Measurements from ENCODE around the gene RAI1. TPM values are rescaled to one million over a fixed set of nuclear protein-coding genes. Genes with fewer than 3 reads are reported as not detected.

Gene RAI1
- total RNA-seq, 1 experiment from 2014 or later, result 46.8 TPM

DNA sequence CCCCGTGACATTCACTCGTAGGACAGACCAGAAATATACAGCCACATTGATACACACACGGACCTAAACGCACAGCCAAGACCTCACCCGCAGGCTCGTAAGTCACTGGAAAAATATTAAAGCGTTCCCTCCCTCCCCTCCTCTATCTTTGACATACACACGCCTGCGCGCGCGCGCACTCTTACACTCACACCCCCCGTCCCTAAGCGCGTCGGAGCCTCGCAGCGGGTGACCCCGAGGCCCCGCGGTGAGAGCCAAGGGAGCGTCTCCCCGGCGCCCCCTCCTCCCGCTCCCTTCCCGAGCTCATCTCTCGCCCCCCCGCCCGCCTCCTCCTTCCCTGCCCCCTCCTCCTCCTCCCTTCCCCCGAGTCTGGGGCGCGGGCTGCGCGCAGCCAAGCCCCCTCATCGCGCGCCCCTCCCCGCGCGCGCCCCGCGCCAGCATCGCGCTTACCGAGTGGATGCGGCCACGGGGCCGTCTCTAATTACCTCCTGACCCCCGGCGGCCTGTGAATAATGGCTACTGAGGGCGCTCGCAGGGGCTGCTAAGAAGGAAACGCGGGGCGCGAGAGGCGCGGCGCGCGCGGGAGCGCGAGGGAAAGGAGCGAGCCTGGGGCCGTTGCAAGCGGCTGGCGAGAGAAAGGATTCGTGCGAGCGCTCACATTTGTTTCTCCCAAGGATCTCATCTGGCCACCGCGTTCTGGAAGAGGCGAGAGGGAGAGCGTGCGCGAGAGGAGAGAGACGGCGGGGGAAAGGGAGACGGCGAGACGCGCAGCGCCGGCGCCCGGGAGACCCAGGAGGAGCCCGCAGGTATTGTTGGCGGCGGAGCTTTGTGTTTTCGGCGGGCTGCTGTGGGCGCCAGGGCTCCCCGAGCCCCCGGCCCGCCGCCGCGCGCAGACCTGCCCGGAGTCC is 42.4 kb downstream of the RAI1 start:
- intact Hi-C loops (cut with micrococcal nuclease; ENCODE audit: unreplicated experiment), result no loop called here
- Histone ChIP-seq H3K27ac (ENCODE audit: low read depth, low read length, poor library complexity, severe bottlenecking) (peak overlapping the region; percentile 76), H3K4me3 (ENCODE audit: low read depth, low read length, poor library complexity, severe bottlenecking) (peak overlapping the region; percentile 73), H3K9me3 (ENCODE audit: low read depth, low read length, poor library complexity, severe bottlenecking) (no peaks in the 10 kb centered on the region), H3K4me1 (ENCODE audit: insufficient read depth, low read length, poor library complexity, severe bottlenecking) (peaks cover 54% of the 10 kb centered on the region), H3K27me3 (replicated peaks; ENCODE audit: insufficient read depth, low read depth, low read length, poor library complexity) (no peaks in the 10 kb centered on the region), H3K36me3 (ENCODE audit: insufficient read depth, low read length, poor library complexity, severe bottlenecking) (no peaks in the 10 kb centered on the region)
- ChIA-PET CTCF (no interaction called here), POLR2A (ENCODE audit: low non-redundant PET) (interaction anchor here (0.6 kb wide), 1 partner anchor 41 kb away, joined by 4 read pairs; no protein-coding TSS in a partner anchor)
- no TSS peak for BruUV-seq (replicated peaks)
- peak; percentile 88 for DNase-seq (ENCODE audit: low spot score)
- TF ChIP-seq, protein P1, sequence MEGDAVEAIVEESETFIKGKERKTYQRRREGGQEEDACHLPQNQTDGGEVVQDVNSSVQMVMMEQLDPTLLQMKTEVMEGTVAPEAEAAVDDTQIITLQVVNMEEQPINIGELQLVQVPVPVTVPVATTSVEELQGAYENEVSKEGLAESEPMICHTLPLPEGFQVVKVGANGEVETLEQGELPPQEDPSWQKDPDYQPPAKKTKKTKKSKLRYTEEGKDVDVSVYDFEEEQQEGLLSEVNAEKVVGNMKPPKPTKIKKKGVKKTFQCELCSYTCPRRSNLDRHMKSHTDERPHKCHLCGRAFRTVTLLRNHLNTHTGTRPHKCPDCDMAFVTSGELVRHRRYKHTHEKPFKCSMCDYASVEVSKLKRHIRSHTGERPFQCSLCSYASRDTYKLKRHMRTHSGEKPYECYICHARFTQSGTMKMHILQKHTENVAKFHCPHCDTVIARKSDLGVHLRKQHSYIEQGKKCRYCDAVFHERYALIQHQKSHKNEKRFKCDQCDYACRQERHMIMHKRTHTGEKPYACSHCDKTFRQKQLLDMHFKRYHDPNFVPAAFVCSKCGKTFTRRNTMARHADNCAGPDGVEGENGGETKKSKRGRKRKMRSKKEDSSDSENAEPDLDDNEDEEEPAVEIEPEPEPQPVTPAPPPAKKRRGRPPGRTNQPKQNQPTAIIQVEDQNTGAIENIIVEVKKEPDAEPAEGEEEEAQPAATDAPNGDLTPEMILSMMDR (conservative IDR thresholded peaks at IDR 0.05; ENCODE audit: low read depth, low read length), result no peak
- TF ChIP-seq EZH2 (IDR thresholded peaks at IDR 0.05; ENCODE audit: borderline replicate concordance, low read depth, low read length, poor library complexity, severe bottlenecking), result no peak

GRCh38 chr17:17724307-17725010 is 43.2 kb downstream of the RAI1 start:
- DNase-seq (ENCODE audit: low spot score), result peak; percentile 54
- Histone ChIP-seq H3K4me1 (ENCODE audit: insufficient read depth, low read length, poor library complexity, severe bottlenecking) (peaks cover 54% of the 10 kb centered on the region), H3K9me3 (ENCODE audit: low read depth, low read length, poor library complexity, severe bottlenecking) (no peaks in the 10 kb centered on the region), H3K4me3 (ENCODE audit: low read depth, low read length, poor library complexity, severe bottlenecking) (peak overlapping the region; percentile 73), H3K36me3 (ENCODE audit: insufficient read depth, low read length, poor library complexity, severe bottlenecking) (no peaks in the 10 kb centered on the region), H3K27me3 (replicated peaks; ENCODE audit: insufficient read depth, low read depth, low read length, poor library complexity) (no peaks in the 10 kb centered on the region), H3K27ac (ENCODE audit: low read depth, low read length, poor library complexity, severe bottlenecking) (peak overlapping the region; percentile 76)
- CTCF ChIA-PET, result no interaction called here
- no TSS peak for BruUV-seq (replicated peaks)
- TF ChIP-seq, protein P1 (conservative IDR thresholded peaks at IDR 0.05; ENCODE audit: low read depth, low read length), result no peak
- TF ChIP-seq EZH2 (IDR thresholded peaks at IDR 0.05; ENCODE audit: borderline replicate concordance, low read depth, low read length, poor library complexity, severe bottlenecking), result no peak
- POLR2A ChIA-PET (ENCODE audit: low non-redundant PET), result interaction anchor here (0.6 kb wide), 1 partner anchor 312 kb away, joined by 6 read pairs; no protein-coding TSS in a partner anchor
- intact Hi-C loops (cut with micrococcal nuclease; ENCODE audit: unreplicated experiment), result no loop called here

DNA sequence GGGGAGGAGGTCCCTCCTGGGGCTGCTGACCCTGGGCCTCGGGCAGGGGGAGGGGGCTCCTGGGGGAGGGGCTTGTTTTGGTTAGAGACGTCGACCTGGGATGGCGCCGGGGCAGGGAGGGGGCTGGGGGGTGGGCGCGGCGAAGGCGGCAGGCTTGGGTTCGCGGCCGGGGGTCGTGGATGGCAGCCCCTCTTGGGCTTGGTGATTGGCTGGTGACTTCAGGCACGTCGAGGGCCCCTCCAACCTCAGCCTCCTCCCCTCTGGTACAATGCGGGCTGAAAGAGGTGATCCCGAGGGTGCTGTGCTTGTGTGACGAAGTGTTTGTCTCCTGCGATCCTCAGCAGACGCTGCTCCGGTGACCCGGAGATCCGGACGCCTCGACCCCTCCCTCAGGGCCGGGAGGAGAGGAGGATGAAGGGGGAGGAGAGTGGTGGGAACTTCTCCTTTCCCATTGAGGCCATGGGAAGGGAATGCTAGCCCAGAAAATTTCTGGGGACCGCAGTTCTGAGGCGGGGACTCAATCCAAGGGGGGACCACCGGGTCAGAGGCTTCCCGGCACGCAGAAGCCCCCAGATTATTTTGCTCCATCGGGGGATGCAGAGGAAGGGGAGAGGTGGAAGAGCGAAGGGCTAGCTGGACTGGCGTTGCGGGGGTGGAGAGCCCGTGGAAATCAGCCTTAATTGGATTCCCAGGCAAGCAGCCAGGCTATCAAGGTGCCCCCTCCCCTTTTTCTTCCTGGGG is 43.9 kb downstream of the RAI1 start:
- H3K36me3 ChIP-seq (ENCODE audit: insufficient read depth, low read length, poor library complexity, severe bottlenecking), result no peaks in the 10 kb centered on the region
- intact Hi-C loops (cut with micrococcal nuclease; ENCODE audit: unreplicated experiment), result no loop called here
- peak overlapping the region; percentile 73 for H3K4me3 ChIP-seq (ENCODE audit: low read depth, low read length, poor library complexity, severe bottlenecking)
- TF ChIP-seq, protein P1 (conservative IDR thresholded peaks at IDR 0.05; ENCODE audit: low read depth, low read length), result no peak
- no peak for TF ChIP-seq EZH2 (IDR thresholded peaks at IDR 0.05; ENCODE audit: borderline replicate concordance, low read depth, low read length, poor library complexity, severe bottlenecking)
- no TSS peak for BruUV-seq (replicated peaks)
- H3K4me1 ChIP-seq (ENCODE audit: insufficient read depth, low read length, poor library complexity, severe bottlenecking), result peaks cover 54% of the 10 kb centered on the region
- peak overlapping the region; percentile 76 for H3K27ac ChIP-seq (ENCODE audit: low read depth, low read length, poor library complexity, severe bottlenecking)
- ChIA-PET POLR2A (ENCODE audit: low non-redundant PET) (interaction anchor here (0.6 kb wide), 1 partner anchor 313 kb away, joined by 6 read pairs; no protein-coding TSS in a partner anchor), CTCF (no interaction called here)
- H3K27me3 ChIP-seq (replicated peaks; ENCODE audit: insufficient read depth, low read depth, low read length, poor library complexity), result no peaks in the 10 kb centered on the region
- no peaks in the 10 kb centered on the region for H3K9me3 ChIP-seq (ENCODE audit: low read depth, low read length, poor library complexity, severe bottlenecking)
- DNase-seq (ENCODE audit: low spot score), result peak; percentile 31
